Lung (tissue), 12 donors: Measurements from ENCODE around the gene CLEC17A. TPM values are rescaled to one million over a fixed set of nuclear protein-coding genes. Genes with fewer than 3 reads are reported as not detected.

Source experiments
- ATAC-seq: fragments of 200-7000 bp; cut with Tn5 transposase; one replicate; pipeline ENCODE4 v1.9.1; 2020; ENCODE audit warnings: moderate number of reproducible peaks; ENCODE audit not compliant: insufficient read depth, low FRiP score
- DNase-seq, 3 donors: peaks; one replicate each; pipeline ENCODE4 v3.0.0-alpha.2; 2013 to 2017
- H3K27ac ChIP-seq, 2 donors: one replicate each; pipeline ENCODE4 v1.5.1; 2013; ENCODE audit warnings: mild to moderate bottlenecking in 2 of 2, moderate library complexity in 2 of 2, control low read depth in 1 of 2, inconsistent platforms in 1 of 2, low read depth in 1 of 2, low read length in 1 of 2
- H3K27me3 ChIP-seq, 3 donors: one replicate each; pipeline ENCODE4 v1.5.1; 2013; ENCODE audit warnings: low read length in 2 of 3; ENCODE audit not compliant: control insufficient read depth in 3 of 3, insufficient read depth in 3 of 3
- H3K36me3 ChIP-seq, 4 donors: one replicate each; pipeline ENCODE4 v1.5.1; 2013; ENCODE audit warnings: low read length in 4 of 4, mild to moderate bottlenecking in 1 of 4, moderate library complexity in 1 of 4; ENCODE audit not compliant: control insufficient read depth in 4 of 4, insufficient read depth in 4 of 4
- H3K4me1 ChIP-seq, 5 donors: one replicate each; pipeline ENCODE4 v1.5.1; 2013; ENCODE audit warnings: low read length in 5 of 5, mild to moderate bottlenecking in 2 of 5, moderate library complexity in 1 of 5; ENCODE audit not compliant: control insufficient read depth in 5 of 5, insufficient read depth in 5 of 5
- H3K4me3 ChIP-seq: one replicate; pipeline ENCODE4 v1.5.1; 2013; ENCODE audit warnings: mild to moderate bottlenecking, control low read depth, moderate library complexity
- H3K9ac ChIP-seq, 2 donors: one replicate each; pipeline ENCODE4 v1.5.1; 2013; ENCODE audit warnings: low read length in 2 of 2, control low read depth in 1 of 2; ENCODE audit not compliant: insufficient read depth in 1 of 2
- H3K9me3 ChIP-seq, 4 donors: one replicate each; pipeline ENCODE4 v1.5.1; 2013; ENCODE audit warnings: low read length in 3 of 4, mild to moderate bottlenecking in 1 of 4, moderate library complexity in 1 of 4; ENCODE audit not compliant: control insufficient read depth in 4 of 4, insufficient read depth in 3 of 4
- WGBS, 2 donors: extraction: QIAGEN DNeasy Blood & Tissue Kit; methylation state at CpG; one replicate each; pipeline ENCODE4 v1.1.7; 2013; 5-methylcytosine and 5-hydroxymethylcytosine counted together
- polyA plus RNA-seq, 2 donors: library from polyadenylated mRNA; stranded (reverse); fragments of 200-250 nt; gene quantifications; one replicate each; pipeline ENCODE4 v1.2.1, GENCODE V29; 2013
- total RNA-seq, 2 donors: library from RNA; depleted of rRNA in 1 of 2; stranded (reverse); fragments of >200 nt in 1 of 2; gene quantifications; one replicate each; pipeline ENCODE4 v1.2.1, GENCODE V29; 2014 to 2021
- TF ChIP-seq, protein P1 (sequence below): IDR thresholded peaks from 2 replicates; pipeline ENCODE4 v1.5.1; 2012; ENCODE audit warnings: mild to moderate bottlenecking; ENCODE audit errors: control extremely low read depth, extremely low read depth
- donor health status: control.
- donor health status: control.
- donor health status: Bipolar disorder and iron deficiency.
- donor health status: healthy.
- donor health status: DM: yes; HTN: yes; CAD: no.

The CLEC17A gene
- total and polyA plus RNA-seq, 4 donors = 0.08 to 2.3 (median 0.32) TPM

DNA sequence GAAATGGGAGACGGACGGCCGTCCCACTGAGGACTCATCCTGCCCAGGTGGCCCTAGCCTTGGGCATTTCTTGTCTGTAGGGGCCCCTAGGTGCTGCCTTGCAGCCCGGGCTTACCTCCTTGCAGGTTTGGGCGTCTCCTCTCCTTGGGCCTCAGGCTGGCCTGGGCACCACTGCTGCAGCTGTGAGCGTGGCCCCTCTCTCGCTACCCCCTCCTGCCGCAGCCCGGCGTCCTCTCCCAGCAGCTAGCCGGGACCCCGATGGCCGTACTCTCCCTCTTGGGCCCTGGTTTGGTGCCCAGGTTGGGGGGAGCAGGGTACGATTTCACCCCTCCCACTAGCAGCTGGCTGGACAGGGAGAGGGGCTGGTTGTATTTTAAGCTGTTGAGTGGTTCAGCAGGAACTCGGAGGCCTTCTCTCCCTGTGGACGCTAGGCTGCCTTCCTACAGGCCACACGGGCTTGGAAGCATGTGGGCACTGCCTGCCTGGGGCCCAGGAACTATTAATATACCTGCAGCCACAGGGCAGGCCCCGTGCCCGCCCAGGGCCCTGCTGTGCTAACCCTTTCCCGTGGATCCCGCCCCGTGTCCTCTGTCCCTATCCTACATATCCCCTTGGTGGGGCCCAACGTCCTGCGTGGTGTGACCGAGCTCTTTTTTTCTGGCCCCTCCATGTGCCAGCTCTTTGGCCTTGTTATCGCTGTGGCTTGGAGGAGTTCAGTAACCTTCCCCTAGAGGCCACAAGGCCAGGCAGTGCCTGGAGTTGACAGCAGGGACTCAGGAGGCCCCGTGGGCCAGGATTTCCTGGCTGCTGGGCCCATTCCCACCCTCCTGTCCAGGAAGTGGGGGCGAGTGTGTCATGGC is 22.7 kb upstream of the CLEC17A start:
- Histone ChIP-seq H3K36me3 (peaks cover 0 to 17% (median 3%) of the 10 kb centered on the region in 4 donors), H3K27me3 (no peaks in the 10 kb centered on the region), H3K27ac (peak overlapping the region in 1 of 2 donors; percentile 91), H3K9ac (peak overlapping the region; percentile 13 to 19), H3K9me3 (no peaks in the 10 kb centered on the region), H3K4me3 (no peak overlapping the region), H3K4me1 (peaks cover 0 to 18% (median 8%) of the 10 kb centered on the region in 5 donors)
- no peak for ATAC-seq
- WGBS, 2 donors = 58 to 64% methylated on average over 28 of the region's 28 CpGs
- DNase-seq = no peak
- TF ChIP-seq, protein P1, sequence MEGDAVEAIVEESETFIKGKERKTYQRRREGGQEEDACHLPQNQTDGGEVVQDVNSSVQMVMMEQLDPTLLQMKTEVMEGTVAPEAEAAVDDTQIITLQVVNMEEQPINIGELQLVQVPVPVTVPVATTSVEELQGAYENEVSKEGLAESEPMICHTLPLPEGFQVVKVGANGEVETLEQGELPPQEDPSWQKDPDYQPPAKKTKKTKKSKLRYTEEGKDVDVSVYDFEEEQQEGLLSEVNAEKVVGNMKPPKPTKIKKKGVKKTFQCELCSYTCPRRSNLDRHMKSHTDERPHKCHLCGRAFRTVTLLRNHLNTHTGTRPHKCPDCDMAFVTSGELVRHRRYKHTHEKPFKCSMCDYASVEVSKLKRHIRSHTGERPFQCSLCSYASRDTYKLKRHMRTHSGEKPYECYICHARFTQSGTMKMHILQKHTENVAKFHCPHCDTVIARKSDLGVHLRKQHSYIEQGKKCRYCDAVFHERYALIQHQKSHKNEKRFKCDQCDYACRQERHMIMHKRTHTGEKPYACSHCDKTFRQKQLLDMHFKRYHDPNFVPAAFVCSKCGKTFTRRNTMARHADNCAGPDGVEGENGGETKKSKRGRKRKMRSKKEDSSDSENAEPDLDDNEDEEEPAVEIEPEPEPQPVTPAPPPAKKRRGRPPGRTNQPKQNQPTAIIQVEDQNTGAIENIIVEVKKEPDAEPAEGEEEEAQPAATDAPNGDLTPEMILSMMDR = no peak

DNA sequence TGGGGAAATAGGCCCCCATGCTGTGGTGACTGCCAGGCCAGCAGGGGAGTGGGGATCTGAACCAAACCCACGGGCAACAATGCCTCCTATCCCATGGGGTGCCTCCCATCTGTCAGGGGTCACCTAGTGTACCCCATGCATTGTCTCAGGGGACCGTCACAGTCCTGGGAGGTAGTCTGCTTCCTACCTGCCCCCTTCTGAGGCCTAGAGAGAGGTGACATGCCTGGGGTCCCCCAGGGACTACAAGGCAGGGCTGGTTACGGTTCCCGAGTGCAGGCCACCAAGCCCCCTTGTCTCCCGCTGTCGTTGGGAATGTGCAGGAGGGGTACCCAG is 22.1 kb upstream of the CLEC17A start:
- TF ChIP-seq, protein P1 = no peak
- Histone ChIP-seq H3K36me3 (peaks cover 0 to 22% (median 3%) of the 10 kb centered on the region in 4 donors), H3K9ac (no peak overlapping the region), H3K27me3 (no peaks in the 10 kb centered on the region), H3K4me3 (no peak overlapping the region), H3K27ac (peak overlapping the region in 1 of 2 donors; percentile 91), H3K4me1 (peaks cover 0 to 18% (median 8%) of the 10 kb centered on the region in 5 donors), H3K9me3 (no peaks in the 10 kb centered on the region)
- no peak for ATAC-seq
- DNase-seq = no peak
- WGBS, 2 donors = 79 to 85% methylated on average over 6 of the region's 6 CpGs

DNA sequence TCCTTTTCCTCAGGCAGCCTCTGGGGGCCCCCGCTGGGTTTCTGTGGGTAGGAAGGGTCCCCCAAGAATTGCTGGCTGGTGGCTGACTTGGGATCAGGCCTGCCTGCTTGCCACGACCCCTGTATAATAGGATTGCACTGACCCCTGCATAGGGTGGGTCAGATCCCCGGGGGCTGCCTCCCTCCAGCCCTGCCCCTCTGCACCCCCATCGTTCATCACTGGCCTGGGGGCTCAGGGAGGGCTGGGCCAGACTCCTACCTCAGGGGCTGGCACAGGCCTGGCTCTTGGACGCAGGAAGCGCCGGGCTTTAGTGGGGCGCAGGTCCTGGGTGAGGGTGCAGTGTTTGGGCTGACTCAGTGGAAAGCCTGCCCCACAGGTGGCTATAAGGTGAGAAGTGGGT is 21.6 kb upstream of the CLEC17A start:
- TF ChIP-seq, protein P1 = no peak
- Histone ChIP-seq H3K9me3 (no peaks in the 10 kb centered on the region), H3K27me3 (no peaks in the 10 kb centered on the region), H3K4me3 (no peak overlapping the region), H3K27ac (peak overlapping the region in 1 of 2 donors; percentile 91), H3K4me1 (peaks cover 0 to 18% (median 8%) of the 10 kb centered on the region in 5 donors), H3K36me3 (peaks cover 0 to 27% (median 3%) of the 10 kb centered on the region in 4 donors), H3K9ac (no peak overlapping the region)
- DNase-seq (no peak), ATAC-seq (no peak)
- 89 to 91% methylated on average over 8 of the region's 8 CpGs for WGBS, 2 donors
